ENCODE measurements around the gene FFAR2. TPM values are rescaled to one million over a fixed set of nuclear protein-coding genes. Genes with fewer than 3 reads are reported as not detected.

Gene FFAR2
- total RNA-seq, 3 donors from 2014 or later (not counting 1 experiment from before 2014, with no cell fraction given) = 0.70 to 8.6 (median 1.6) TPM

DNA sequence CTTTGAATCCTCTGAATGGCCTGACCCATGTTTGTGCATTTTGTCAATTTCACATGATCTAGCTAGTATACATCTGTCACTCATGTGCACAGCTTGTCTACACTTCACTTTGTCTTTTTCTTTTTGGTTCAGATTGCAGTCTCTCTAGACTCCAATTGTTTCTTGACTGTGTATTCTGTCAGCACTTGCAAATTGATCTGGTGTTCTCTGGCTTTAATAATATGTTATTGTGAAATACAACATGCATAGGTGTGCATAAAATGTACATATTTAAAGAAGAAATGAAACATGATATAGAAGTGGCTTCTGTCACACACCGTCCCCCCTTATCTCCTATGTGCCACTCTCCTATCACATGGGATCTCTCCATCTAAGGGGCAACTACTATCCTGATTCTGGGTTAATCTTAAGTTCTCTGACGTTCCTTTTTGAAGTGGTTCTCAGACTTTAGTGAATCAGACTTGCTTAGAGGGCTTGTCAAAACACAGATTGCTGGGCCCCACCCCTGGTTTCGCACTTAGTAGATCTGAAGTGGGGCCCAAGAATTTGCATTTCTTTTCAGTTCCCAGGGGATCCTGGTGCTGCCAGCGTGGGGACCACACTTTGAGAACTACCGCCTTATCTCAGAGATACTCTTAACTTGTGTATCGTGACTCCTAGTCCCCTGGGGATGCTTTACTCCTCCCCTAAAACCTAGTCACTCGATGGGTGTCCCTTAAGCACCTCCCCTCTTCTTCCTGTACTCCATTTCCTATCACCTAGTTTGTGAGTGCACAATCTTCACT is 36.4 kb downstream of the FFAR2 start:
- Histone ChIP-seq H3K4me3 (ENCODE audit: low read length) (no peak overlapping the region), H3K4me1 (ENCODE audit: control insufficient read depth, insufficient read depth, low read length) (no peaks in the 10 kb centered on the region), H3K9me3 (ENCODE audit: control insufficient read depth, insufficient read depth, low read length) (no peaks in the 10 kb centered on the region), H3K27me3 (ENCODE audit: control insufficient read depth, insufficient read depth, low read length) (no peaks in the 10 kb centered on the region), H3K36me3 (ENCODE audit: control insufficient read depth, insufficient read depth, low read length) (no peaks in the 10 kb centered on the region), H3K27ac (ENCODE audit: low read length) (no peak overlapping the region)
- TF ChIP-seq, protein P1, sequence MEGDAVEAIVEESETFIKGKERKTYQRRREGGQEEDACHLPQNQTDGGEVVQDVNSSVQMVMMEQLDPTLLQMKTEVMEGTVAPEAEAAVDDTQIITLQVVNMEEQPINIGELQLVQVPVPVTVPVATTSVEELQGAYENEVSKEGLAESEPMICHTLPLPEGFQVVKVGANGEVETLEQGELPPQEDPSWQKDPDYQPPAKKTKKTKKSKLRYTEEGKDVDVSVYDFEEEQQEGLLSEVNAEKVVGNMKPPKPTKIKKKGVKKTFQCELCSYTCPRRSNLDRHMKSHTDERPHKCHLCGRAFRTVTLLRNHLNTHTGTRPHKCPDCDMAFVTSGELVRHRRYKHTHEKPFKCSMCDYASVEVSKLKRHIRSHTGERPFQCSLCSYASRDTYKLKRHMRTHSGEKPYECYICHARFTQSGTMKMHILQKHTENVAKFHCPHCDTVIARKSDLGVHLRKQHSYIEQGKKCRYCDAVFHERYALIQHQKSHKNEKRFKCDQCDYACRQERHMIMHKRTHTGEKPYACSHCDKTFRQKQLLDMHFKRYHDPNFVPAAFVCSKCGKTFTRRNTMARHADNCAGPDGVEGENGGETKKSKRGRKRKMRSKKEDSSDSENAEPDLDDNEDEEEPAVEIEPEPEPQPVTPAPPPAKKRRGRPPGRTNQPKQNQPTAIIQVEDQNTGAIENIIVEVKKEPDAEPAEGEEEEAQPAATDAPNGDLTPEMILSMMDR (IDR thresholded peaks at IDR 0.05) = no peak
- no peaks in the 10 kb centered on the region for H3K9me3 Mint-ChIP-seq
- DNase-seq (no peak), ATAC-seq (no peak)
- intact Hi-C loops (cut with micrococcal nuclease) = no loop called here
- H3K27ac Mint-ChIP-seq = no peak overlapping the region
- 60% methylated on average over 7 of the region's 7 CpGs for WGBS (ENCODE audit: insufficient coverage)
- H3K36me3 Mint-ChIP-seq = no peaks in the 10 kb centered on the region
- H3K4me3 Mint-ChIP-seq = no peak overlapping the region
- H3K27me3 Mint-ChIP-seq (ENCODE audit: low read depth in 2 of 2) = peaks cover 6 to 15% of the 10 kb centered on the region in 2 donors
- H3K4me1 Mint-ChIP-seq = no peaks in the 10 kb centered on the region

DNA sequence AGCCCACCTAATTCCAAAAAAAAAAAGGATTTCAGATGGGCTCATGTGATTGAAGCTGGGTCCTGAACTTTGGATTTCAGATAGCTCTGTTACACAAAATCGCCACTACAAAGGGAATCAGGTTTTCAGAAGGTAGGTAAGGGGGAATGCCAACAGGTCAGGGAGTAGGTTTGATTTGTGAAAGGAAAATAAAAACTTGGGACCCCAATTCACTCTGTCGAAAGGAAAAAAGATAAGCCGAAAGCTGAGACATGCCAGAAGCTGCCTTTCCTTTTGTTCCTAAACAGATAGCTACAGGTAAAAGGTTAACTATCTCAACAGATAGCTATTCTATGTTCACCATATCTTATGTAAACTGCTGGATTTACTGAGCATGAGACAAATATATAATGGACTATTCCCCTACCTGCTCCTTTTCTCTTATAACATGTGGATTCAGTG is 38.2 kb downstream of the FFAR2 start:
- Mint-ChIP-seq H3K27me3 (ENCODE audit: low read depth in 2 of 2) (peaks cover 14 to 15% of the 10 kb centered on the region in 2 donors), H3K9me3 (no peaks in the 10 kb centered on the region), H3K4me3 (no peak overlapping the region), H3K36me3 (no peaks in the 10 kb centered on the region), H3K27ac (no peak overlapping the region), H3K4me1 (no peaks in the 10 kb centered on the region)
- no peak for DNase-seq
- no peaks in the 10 kb centered on the region for H3K4me1 ChIP-seq (ENCODE audit: control insufficient read depth, insufficient read depth, low read length)
- H3K27me3 ChIP-seq (ENCODE audit: control insufficient read depth, insufficient read depth, low read length) = no peaks in the 10 kb centered on the region
- H3K9me3 ChIP-seq (ENCODE audit: control insufficient read depth, insufficient read depth, low read length) = no peaks in the 10 kb centered on the region
- no peak for ATAC-seq
- 98% methylated on average over 3 of the region's 3 CpGs for WGBS (ENCODE audit: insufficient coverage)
- intact Hi-C loops (cut with micrococcal nuclease) = no loop called here
- no peak overlapping the region for H3K27ac ChIP-seq (ENCODE audit: low read length)
- no peak overlapping the region for H3K4me3 ChIP-seq (ENCODE audit: low read length)
- H3K36me3 ChIP-seq (ENCODE audit: control insufficient read depth, insufficient read depth, low read length) = no peaks in the 10 kb centered on the region
- TF ChIP-seq, protein P1 (IDR thresholded peaks at IDR 0.05) = no peak

DNA sequence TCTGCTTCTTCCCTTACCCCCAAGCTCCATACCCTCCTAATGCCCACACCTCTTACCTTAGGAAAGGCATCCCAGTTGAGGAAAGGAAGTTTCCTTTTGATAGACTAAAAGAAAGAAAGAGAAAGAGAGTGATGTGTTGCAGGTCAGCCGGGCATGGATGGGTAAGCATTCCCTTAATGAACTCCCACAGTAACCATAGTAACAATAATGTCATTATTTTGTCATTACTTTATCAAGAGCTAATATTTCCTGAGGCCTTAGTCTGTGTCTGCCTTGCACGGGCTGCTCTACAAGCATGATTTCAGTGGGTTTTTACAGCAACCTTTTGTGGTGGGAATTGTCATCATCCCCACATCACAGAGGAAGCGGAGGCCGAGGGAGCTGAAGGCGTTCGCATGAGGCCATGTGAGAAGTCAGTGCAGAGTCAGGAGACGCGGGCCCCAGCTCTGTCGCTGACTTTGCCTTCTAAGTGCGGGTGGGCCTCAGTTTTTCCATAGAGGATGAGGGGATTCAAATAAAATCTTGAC is 39.7 kb downstream of the FFAR2 start:
- WGBS (ENCODE audit: insufficient coverage) = 82% methylated on average over 10 of the region's 10 CpGs
- DNase-seq = no peak
- Mint-ChIP-seq H3K4me3 (no peak overlapping the region), H3K4me1 (no peaks in the 10 kb centered on the region), H3K27ac (no peak overlapping the region), H3K9me3 (no peaks in the 10 kb centered on the region), H3K27me3 (ENCODE audit: low read depth in 2 of 2) (peaks cover 15 to 19% of the 10 kb centered on the region in 2 donors), H3K36me3 (no peaks in the 10 kb centered on the region)
- Histone ChIP-seq H3K27me3 (ENCODE audit: control insufficient read depth, insufficient read depth, low read length) (no peaks in the 10 kb centered on the region), H3K9me3 (ENCODE audit: control insufficient read depth, insufficient read depth, low read length) (no peaks in the 10 kb centered on the region), H3K4me3 (ENCODE audit: low read length) (no peak overlapping the region), H3K4me1 (ENCODE audit: control insufficient read depth, insufficient read depth, low read length) (no peaks in the 10 kb centered on the region), H3K27ac (ENCODE audit: low read length) (no peak overlapping the region), H3K36me3 (ENCODE audit: control insufficient read depth, insufficient read depth, low read length) (no peaks in the 10 kb centered on the region)
- ATAC-seq = no peak
- TF ChIP-seq, protein P1 (IDR thresholded peaks at IDR 0.05) = no peak
- intact Hi-C loops (cut with micrococcal nuclease) = no loop called here
